ENCODE results near the gene CTCFL. TPM values are rescaled to one million over a fixed set of nuclear protein-coding genes. Genes with fewer than 3 reads are reported as not detected.

Gene CTCFL
- total and polyA plus RNA-seq, 4 donors, result not detected

DNA sequence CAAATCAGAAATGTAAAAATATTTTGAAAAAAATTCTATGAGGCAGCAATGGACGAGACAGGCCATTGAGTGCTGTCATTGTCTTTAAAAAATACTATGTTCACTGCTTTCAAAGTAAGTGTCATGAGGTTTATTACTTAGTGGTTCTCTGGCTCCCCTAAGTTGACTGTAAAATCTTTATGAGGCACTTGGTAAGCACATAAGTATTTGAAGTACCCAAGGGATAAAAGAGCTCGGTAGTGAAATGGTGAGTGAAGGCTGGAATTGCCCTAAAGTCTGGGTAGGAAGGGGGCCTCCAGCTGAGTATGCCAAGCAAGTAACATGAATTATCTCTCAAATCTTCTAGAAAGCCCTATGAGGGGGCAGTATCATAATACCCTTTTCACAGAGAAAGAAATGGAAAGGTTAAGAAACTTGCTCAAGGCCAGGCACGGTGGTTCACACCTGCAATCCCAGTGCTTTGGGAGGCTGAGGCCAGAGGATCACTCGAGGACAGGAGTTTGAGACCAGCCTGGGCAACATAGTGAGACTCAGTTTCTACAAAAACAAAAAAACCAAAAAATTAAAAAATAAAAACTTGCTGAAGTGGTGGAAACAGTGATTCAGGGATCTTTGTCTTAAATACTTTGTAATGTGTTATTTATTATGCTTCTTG is 5.5 kb upstream of the CTCFL start:
- ATAC-seq (ENCODE audit: low FRiP score) (no peak), DNase-seq (no peak)
- intact Hi-C loops (cut with DNase I), result no loop called here

DNA sequence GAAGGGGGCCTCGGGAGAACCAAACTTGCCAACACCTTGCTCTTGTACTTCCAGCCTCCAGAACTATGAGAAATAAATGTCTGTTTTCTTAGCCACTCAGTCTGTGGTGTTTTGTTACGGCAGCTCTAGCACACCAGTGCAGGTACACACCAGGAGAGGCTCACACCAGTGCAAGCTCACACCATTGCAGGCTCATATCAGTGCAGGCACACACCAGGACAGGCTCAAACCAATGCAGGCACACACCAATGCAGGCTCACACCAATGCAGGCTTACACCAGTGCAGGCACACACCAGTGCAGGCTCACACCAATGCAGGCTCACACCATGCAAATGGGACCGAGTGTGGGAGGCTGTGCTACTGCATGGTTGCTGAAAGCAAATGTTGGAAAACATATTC is 4.9 kb upstream of the CTCFL start:
- intact Hi-C loops (cut with DNase I), result no loop called here
- Histone ChIP-seq H3K27me3 (ENCODE audit: control insufficient read depth in 1 of 2, insufficient read depth in 2 of 2, low read length in 1 of 2) (no peaks in the 10 kb centered on the region), H3K4me3 (ENCODE audit: low read length in 2 of 2) (no peak overlapping the region), H3K9me3 (ENCODE audit: control insufficient read depth, low read length) (no peaks in the 10 kb centered on the region), H3K36me3 (ENCODE audit: control insufficient read depth in 1 of 2, insufficient read depth in 2 of 2, low read length in 1 of 2) (no peaks in the 10 kb centered on the region), H3K4me1 (ENCODE audit: control insufficient read depth in 1 of 2, insufficient read depth in 2 of 2, low read length in 2 of 2) (no peaks in the 10 kb centered on the region), H3K27ac (ENCODE audit: low read depth in 1 of 2, low read length in 2 of 2) (no peak overlapping the region)
- 77 to 83% methylated on average over 3 of the region's 3 CpGs for WGBS, 2 donors
- ATAC-seq (ENCODE audit: low FRiP score), result no peak
- no peak for DNase-seq

More for the DNA sequence above, 5.5 kb upstream of the CTCFL start:
- Histone ChIP-seq H3K27me3 (ENCODE audit: control insufficient read depth in 1 of 2, insufficient read depth in 2 of 2, low read length in 1 of 2) (no peaks in the 10 kb centered on the region), H3K4me1 (ENCODE audit: control insufficient read depth in 1 of 2, insufficient read depth in 2 of 2, low read length in 2 of 2) (no peaks in the 10 kb centered on the region), H3K9me3 (ENCODE audit: control insufficient read depth, low read length) (peaks cover 1% of the 10 kb centered on the region), H3K4me3 (ENCODE audit: low read length in 2 of 2) (no peak overlapping the region), H3K36me3 (ENCODE audit: control insufficient read depth in 1 of 2, insufficient read depth in 2 of 2, low read length in 1 of 2) (no peaks in the 10 kb centered on the region), H3K27ac (ENCODE audit: low read depth in 1 of 2, low read length in 2 of 2) (no peak overlapping the region)
- WGBS, 2 donors, result 78 to 80% methylated on average over 4 of the region's 4 CpGs

DNA sequence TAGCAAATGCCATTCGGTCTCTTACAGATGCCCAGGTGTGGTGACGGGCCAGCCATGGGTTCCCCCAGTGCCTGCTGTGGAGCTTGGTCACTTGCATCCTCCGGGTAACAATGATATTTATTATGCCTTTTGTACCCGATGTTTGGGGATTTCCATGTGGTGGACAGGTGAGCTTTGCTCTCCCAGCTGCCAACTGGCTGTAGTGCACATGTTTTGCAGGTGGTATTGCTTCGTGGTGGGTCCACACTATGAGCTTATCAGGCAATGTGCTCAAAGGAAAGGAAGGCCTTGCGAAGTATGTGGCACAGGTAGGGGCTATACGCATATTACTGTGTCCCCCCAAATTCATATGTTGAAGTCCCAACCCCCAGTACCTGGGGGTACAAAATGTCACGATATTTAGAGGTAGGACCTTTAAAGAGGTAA is 4.2 kb upstream of the CTCFL start:
- no peaks in the 10 kb centered on the region for H3K9me3 ChIP-seq (ENCODE audit: control insufficient read depth, low read length)
- intact Hi-C loops (cut with DNase I), result no loop called here
- H3K4me3 ChIP-seq (ENCODE audit: low read length in 2 of 2), result no peak overlapping the region
- no peaks in the 10 kb centered on the region for H3K36me3 ChIP-seq (ENCODE audit: control insufficient read depth in 1 of 2, insufficient read depth in 2 of 2, low read length in 1 of 2)
- H3K27ac ChIP-seq (ENCODE audit: low read depth in 1 of 2, low read length in 2 of 2), result no peak overlapping the region
- H3K27me3 ChIP-seq (ENCODE audit: control insufficient read depth in 1 of 2, insufficient read depth in 2 of 2, low read length in 1 of 2), result no peaks in the 10 kb centered on the region
- no peak for ATAC-seq (ENCODE audit: low FRiP score)
- H3K4me1 ChIP-seq (ENCODE audit: control insufficient read depth in 1 of 2, insufficient read depth in 2 of 2, low read length in 2 of 2), result no peaks in the 10 kb centered on the region
- DNase-seq, result no peak
- 91 to 96% methylated on average over 8 of the region's 8 CpGs for WGBS, 2 donors

DNA sequence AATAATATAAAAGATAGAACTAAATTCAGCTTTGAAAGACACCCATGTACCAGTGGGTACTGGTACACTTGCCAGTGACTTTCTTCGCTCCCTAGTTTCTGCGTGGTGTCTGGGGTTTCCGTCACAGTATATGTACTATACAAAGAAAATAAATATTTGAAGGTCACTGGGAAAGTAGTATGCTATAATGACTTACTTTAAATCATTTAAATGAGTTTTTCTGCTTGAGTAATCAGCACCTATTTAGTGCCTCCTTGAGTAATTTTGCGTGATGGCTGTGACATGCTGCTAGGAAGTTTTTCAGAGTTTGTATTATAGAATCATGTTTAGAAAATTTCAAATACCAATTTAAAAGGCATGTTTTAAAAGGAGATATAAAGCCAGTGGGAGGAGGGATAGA is 3.2 kb upstream of the CTCFL start:
- H3K4me3 ChIP-seq (ENCODE audit: low read length in 2 of 2), result no peak overlapping the region
- no peaks in the 10 kb centered on the region for H3K36me3 ChIP-seq (ENCODE audit: control insufficient read depth in 1 of 2, insufficient read depth in 2 of 2, low read length in 1 of 2)
- H3K9me3 ChIP-seq (ENCODE audit: control insufficient read depth, low read length), result no peaks in the 10 kb centered on the region
- 94 to 96% methylated on average over 4 of the region's 4 CpGs for WGBS, 2 donors
- no peak for DNase-seq
- intact Hi-C loops (cut with DNase I), result no loop called here
- no peaks in the 10 kb centered on the region for H3K27me3 ChIP-seq (ENCODE audit: control insufficient read depth in 1 of 2, insufficient read depth in 2 of 2, low read length in 1 of 2)
- H3K4me1 ChIP-seq (ENCODE audit: control insufficient read depth in 1 of 2, insufficient read depth in 2 of 2, low read length in 2 of 2), result no peaks in the 10 kb centered on the region
- H3K27ac ChIP-seq (ENCODE audit: low read depth in 1 of 2, low read length in 2 of 2), result no peak overlapping the region
- ATAC-seq (ENCODE audit: low FRiP score), result no peak

DNA sequence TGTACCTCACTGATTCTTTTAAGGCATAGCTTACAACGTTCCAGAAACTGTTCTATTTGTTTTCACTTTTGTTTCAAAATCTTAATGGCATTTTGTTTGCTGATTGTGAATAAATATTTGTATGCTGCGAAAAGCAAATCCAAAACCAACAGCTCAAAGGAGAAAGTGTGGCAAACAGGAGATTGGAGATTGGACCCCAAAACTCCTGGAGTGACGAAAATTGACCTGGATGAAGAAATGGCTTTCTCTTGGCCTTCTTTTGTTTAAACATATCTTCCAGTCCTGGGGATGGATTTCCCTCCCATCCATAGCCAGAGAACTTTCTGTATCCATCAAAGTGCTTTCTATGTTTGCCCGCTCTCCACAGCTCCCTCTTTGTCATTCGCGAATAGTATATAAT is 2.8 kb upstream of the CTCFL start:
- Histone ChIP-seq H3K27me3 (ENCODE audit: control insufficient read depth in 1 of 2, insufficient read depth in 2 of 2, low read length in 1 of 2) (no peaks in the 10 kb centered on the region), H3K4me1 (ENCODE audit: control insufficient read depth in 1 of 2, insufficient read depth in 2 of 2, low read length in 2 of 2) (no peaks in the 10 kb centered on the region), H3K9me3 (ENCODE audit: control insufficient read depth, low read length) (no peaks in the 10 kb centered on the region), H3K27ac (ENCODE audit: low read depth in 1 of 2, low read length in 2 of 2) (no peak overlapping the region), H3K36me3 (ENCODE audit: control insufficient read depth in 1 of 2, insufficient read depth in 2 of 2, low read length in 1 of 2) (no peaks in the 10 kb centered on the region), H3K4me3 (ENCODE audit: low read length in 2 of 2) (no peak overlapping the region)
- no peak for DNase-seq
- 79 to 82% methylated on average over 6 of the region's 6 CpGs for WGBS, 2 donors
- no peak for ATAC-seq (ENCODE audit: low FRiP score)
- intact Hi-C loops (cut with DNase I), result no loop called here

DNA sequence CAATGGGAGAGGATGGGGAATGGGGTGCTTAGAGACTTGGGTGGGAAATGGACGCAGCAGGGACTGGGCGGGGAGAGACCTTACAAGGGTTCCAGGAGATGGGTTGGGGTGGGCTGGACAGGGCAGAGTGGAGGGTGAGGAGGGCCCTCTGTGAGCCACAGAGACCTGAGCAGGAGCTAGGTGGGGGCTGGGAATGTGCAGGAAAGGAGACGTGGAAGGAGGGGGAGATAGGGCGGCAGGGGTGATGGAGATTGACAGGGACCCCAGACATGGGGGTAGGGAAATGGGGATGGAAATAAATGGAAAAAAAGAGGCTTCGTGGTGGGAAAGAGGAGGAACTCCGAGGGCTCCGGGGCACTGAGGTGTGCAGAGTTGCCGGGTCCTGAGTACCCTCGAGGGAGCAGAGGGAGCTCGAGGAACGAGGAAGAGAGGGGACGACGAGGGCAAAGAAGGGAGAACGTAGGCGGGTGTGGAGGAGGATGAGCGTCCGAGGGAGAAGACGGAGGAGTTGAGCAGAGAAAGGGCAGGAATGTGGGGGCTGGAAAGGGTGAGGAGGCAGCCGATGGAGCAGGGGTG is 2.0 kb upstream of the CTCFL start:
- no peaks in the 10 kb centered on the region for H3K27me3 ChIP-seq (ENCODE audit: control insufficient read depth in 1 of 2, insufficient read depth in 2 of 2, low read length in 1 of 2)
- H3K9me3 ChIP-seq (ENCODE audit: control insufficient read depth, low read length), result no peaks in the 10 kb centered on the region
- H3K4me1 ChIP-seq (ENCODE audit: control insufficient read depth in 1 of 2, insufficient read depth in 2 of 2, low read length in 2 of 2), result no peaks in the 10 kb centered on the region
- WGBS, 2 donors, result 54 to 64% methylated on average over 18 to 19 of the region's 19 CpGs
- intact Hi-C loops (cut with DNase I), result no loop called here
- H3K27ac ChIP-seq (ENCODE audit: low read depth in 1 of 2, low read length in 2 of 2), result no peak overlapping the region
- H3K4me3 ChIP-seq (ENCODE audit: low read length in 2 of 2), result no peak overlapping the region
- DNase-seq (no peak), ATAC-seq (ENCODE audit: low FRiP score) (no peak)
- no peaks in the 10 kb centered on the region for H3K36me3 ChIP-seq (ENCODE audit: control insufficient read depth in 1 of 2, insufficient read depth in 2 of 2, low read length in 1 of 2)

DNA sequence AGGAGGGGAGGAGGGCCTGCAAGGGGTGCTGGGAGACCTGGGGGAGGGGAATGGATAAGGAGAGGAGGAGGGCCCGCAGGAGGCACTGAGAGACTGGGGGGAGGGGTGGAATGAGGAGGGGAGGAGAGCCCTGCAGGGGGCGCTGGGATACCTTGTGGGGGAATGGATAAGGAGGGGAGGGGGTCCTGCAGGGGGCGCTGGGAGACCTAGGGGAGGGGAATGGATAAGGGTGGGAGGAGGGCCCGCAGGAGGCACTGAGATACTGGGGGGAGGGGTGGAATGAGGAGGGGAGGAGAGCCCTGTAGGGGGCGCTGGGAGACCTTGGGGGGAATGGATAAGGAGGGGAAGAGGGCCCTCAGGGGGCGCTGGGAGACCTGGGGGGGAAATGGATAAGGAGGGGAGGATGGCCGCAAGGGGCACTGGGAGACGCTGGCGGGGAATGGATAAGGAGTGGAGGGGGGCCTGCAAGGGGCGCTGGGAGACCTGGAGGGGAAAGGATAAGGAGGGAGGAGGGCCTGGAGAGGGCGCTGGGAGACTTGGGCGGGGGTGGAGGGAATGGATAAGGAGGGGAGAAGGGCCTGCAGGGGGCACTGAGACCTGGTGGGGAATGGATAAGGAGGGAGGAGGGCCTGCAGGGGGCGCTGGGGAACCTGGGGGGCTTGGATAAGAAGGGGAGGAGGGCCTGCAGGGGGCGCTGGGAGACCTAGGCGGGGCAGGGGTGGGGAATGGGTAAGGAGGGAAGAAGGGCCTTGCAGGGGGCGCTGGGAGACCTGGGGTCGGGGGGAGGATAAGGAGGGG is 1.3 kb upstream of the CTCFL start:
- ATAC-seq (ENCODE audit: low FRiP score), result no peak
- Histone ChIP-seq H3K4me3 (ENCODE audit: low read length in 2 of 2) (no peak overlapping the region), H3K36me3 (ENCODE audit: control insufficient read depth in 1 of 2, insufficient read depth in 2 of 2, low read length in 1 of 2) (no peaks in the 10 kb centered on the region), H3K27me3 (ENCODE audit: control insufficient read depth in 1 of 2, insufficient read depth in 2 of 2, low read length in 1 of 2) (no peaks in the 10 kb centered on the region), H3K9me3 (ENCODE audit: control insufficient read depth, low read length) (no peaks in the 10 kb centered on the region), H3K27ac (ENCODE audit: low read depth in 1 of 2, low read length in 2 of 2) (no peak overlapping the region), H3K4me1 (ENCODE audit: control insufficient read depth in 1 of 2, insufficient read depth in 2 of 2, low read length in 2 of 2) (no peaks in the 10 kb centered on the region)
- 78 to 79% methylated on average over 15 to 17 of the region's 17 CpGs for WGBS, 2 donors
- DNase-seq, result no peak
- intact Hi-C loops (cut with DNase I), result no loop called here

DNA sequence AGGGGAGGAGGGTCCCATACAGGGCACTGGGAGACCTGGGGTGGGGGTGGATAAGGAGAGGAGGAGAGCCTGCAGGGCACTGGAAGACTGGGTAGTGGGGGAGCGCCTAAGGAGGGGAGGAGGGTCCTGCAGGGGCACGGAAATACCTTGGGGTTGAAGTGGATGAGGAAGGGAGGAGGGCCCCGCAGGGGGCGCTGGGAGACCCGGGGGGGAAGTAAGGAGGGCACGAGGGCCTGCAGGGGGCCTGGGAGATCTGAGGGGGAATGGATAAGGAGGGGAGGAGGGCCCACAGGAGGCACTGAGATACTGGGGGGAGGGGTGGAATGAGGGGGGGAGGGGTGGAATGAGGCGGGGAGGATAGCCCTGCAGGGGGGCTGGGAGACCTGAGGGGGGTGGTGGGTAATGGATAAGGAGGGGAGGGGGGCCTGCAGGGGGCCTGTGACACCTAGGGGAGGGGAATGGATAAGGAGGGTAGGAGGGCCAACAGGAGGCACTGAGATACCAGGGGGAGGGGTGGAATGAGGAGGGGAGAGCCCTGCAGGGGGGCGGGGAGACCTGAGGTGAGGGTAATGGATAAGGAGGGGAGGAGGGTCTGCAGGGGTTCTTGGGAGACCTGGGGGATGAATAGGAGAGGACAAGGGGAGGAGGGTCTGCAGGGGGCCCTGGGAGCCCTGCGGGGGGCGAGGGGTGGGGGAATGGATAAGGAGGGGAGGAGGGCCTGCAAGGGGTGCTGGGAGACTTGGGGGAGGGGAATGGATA is 567 bp upstream of the CTCFL start:
- Histone ChIP-seq H3K4me3 (ENCODE audit: low read length in 2 of 2) (no peak overlapping the region), H3K36me3 (ENCODE audit: control insufficient read depth in 1 of 2, insufficient read depth in 2 of 2, low read length in 1 of 2) (no peaks in the 10 kb centered on the region), H3K9me3 (ENCODE audit: control insufficient read depth, low read length) (no peaks in the 10 kb centered on the region), H3K27me3 (ENCODE audit: control insufficient read depth in 1 of 2, insufficient read depth in 2 of 2, low read length in 1 of 2) (no peaks in the 10 kb centered on the region), H3K4me1 (ENCODE audit: control insufficient read depth in 1 of 2, insufficient read depth in 2 of 2, low read length in 2 of 2) (no peaks in the 10 kb centered on the region), H3K27ac (ENCODE audit: low read depth in 1 of 2, low read length in 2 of 2) (no peak overlapping the region)
- WGBS, 2 donors, result 68 to 69% methylated on average over 10 of the region's 10 CpGs
- intact Hi-C loops (cut with DNase I), result no loop called here
- DNase-seq (no peak), ATAC-seq (ENCODE audit: low FRiP score) (no peak)
